ENCODE measurements around the gene PRR22.
"Not testable (repeated sequence)": the region's sequence is repeated elsewhere in the genome, so short reads cannot be mapped to it uniquely, and the experiment has no call there.

Gene PRR22

DNA sequence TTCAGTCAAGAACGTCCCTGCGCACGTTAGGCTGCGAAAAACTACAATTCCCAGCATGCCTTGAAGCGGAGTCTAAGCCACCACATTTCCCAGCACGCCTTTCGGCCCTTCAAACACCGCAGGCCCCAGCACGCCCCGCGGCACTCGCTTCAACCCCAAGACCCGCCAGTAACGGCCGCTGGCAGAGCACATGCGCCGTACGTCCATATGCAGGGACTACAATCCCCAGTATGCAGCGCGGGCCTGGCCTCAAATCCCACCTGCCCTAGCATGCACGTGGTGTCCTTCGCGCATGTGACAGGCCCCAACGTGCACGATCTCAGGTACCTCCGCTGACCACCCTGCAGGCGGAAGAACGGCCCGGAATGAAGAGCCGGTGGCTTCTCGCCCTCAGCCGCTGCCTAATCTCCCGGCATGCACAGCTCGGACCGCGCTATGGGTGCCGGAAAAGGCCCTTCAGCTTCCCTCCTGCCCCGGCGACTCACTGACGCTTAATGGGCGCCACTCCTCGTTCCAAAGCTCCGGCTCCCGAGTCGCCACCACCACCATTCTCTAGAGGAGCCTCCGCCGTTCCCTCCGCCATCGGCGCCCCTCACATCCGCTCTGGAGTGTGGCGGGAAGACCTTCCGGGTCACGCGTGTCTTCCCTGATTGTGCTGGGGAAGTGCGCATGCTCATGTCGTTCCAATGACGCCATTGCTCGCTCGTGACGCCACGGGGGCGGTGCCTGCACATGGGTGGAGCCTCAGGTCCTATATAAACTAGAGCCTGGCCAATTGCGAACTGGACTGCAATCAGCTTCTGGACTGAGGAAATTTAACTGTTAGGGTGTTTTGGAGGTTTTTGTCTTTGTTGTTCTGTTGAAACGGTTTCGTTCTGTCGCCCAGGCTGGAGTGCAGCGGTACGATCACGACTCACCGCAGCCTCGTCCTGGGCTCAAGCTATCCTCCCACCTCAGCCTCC, 6.3 kb upstream of the PRR22 start, which contains the start of gene DUS3L:
Gene DUS3L, minus strand, starts transcription at position 605 of the 962 bp plus-strand sequence. Its CDS starts 22 bp downstream, at position 583.
- DNase-seq (ENCODE audit: low read depth, low spot score), result peak; percentile 98

DNA sequence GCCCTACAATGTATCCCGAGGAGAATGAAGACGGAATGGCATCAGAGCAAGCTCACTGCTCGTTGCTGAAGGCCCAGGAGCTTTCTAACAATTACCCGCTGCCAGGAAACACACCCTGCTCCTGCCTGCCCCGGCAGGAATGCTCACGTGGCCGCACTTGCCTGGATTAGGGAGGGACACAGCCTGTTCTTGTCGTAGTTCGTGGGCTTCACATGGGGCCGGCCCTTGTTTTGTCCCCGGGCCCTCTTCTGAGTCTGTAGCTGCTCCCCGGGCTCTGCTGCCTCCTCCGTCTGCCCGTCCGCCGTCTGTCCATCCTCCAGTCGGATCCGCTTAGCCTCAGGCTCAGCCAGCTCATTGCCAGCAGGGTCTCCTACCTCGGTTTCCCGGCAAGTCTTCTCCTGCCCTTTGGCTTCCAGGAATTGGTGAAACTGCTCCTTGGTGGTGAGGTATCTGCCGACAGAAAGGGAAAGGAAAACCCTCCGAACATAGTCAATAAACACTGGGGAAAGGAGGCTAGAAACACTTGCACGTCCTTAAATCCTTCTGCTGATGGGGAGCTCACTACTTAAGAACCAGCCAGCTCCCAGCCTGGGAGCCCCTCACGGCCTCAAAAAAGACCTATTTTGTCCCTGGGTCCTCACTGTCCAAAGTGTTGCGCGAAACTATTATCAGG, 5.5 kb upstream of the PRR22 start:
- no peak for DNase-seq (ENCODE audit: low read depth, low spot score)

DNA sequence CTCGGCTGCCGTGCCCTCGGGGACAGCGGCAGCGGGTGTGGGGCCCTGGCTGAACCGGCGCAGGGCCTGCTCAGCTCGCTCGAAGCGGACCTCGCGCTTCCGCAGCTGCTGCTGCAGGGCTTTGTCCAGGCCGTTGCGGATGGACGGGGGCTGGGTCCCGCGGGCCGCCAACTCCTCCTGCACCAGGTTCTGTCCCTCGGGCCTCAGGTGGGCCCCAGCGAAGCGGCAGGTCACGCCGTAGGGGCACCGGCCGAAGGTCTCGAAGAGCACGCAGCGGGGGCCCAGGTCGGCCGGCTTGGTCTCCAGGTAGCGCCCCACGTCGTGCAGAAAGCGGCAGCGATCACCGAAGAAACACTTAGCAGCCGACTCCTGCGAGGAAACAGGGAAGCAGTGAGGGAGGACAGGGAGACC, 4.8 kb upstream of the PRR22 start:
- no peak for DNase-seq (ENCODE audit: low read depth, low spot score)

DNA sequence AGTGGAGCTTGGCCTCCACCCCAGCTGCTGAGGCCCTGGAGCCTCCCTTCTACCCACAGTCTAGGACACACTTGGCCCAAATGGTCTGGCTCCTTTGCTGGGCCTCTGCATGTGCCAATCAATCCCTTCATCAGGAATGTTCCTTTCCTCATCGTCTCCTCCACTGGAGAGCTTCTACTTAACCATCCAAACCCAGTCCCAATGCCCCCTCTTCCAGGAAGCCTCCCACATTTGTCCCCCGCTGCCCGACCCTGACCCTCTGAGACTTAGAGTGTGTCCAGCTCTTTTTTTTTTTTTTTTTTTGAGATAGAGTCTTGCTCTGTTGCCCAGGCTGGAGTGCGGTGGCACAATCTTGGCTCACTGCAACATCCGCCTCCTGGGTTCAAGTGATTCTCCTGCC, 3.9 kb upstream of the PRR22 start:
- no peak for DNase-seq (ENCODE audit: low read depth, low spot score)

DNA sequence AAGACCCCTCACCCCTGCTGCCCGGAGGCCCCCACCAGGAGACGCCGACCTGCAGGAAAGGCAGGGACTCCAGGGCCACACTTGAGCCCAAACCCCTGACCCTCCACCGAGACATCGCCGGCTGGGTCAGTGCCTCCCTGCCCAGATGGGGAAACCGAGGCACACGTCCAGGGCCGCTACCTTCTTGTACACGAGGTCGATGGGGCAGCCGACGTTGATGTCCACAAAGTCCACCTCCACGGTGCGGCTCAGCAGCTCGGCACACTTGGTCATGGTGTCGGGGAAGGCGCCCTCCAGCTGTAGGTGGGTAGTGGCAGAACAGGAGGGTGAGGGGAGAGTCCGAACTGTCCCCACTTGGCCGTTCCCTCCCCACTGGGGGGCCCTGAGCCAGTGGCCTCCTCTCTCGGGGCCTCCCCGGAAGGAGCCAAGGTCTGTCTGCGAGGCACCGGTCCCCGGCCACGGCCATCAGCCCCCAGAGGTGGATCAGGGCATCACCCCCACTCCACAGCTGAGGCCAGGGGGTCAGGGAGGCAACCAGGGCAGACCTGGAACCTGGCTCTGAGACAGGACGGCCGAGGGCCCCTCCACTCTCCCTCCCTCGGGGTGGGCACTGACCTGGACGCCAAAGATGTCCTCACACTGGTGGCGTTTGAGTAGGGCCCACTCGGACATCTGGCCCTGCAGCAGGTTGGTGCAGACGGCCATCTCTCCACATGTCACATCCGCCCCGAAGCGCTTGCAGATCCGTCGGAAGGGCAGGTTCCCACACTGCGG, 3.0 kb upstream of the PRR22 start:
- no peak for DNase-seq (ENCODE audit: low read depth, low spot score)

DNA sequence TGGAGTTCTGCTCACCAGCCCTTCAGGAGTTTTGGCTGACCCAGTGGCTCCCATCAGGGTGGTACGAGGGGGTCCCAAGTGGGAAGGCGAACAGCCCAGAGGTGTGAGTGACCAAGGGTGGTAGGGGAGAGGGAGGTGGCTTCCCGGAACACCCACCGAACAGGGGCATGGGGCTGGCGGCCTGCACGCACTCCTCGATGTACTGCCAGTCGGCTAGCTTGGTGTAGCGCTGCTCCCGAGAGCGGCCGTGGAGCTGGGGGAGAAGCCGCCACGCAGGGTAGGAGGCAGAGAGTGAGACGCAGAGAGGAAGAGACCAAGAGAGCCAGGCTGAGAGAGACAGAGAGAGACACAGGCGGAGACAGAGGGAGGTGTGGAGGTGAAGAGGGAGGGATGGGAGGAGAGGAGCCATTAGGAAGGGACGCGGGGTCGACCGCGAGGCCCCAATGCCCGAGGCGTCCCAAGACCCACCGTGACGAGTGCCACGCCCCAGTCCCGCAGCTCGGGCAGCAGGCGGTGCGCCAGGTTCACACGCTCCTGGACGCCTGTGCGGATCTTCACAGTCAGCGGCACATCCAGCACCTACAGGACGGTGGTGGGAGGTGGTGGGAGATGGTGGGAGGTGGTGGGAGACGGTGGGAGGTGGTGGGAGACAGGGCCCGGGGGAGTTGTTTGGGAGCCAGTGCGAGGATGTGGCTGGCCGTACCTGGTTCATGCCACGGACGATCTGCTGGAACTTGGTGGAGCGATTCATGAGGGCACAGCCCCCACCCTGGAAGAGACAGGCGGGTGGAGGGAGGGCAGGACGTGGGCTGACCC, 2.3 kb upstream of the PRR22 start:
- DNase-seq (ENCODE audit: low read depth, low spot score), result no peak

DNA sequence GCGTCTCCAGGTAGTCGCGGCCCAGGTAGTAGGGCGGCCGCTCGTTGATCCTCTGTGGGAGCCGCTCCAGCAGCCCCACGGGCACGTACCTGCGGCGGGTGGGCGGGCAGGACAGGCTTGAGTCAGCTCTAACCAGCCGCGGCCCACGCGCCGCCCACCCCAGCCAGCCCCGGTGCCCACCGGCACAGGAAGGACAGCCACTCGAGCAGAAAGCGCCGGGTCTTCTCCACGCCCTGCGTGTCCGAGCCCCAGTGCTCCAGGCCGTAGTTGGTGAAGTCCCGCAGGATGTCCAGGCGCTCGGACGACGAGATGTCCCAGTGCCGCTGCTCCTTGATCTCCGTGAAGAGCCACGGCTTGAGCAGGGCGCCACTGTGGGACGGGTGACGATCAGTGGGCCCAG, 877 bp upstream of the PRR22 start:
- DNase-seq (ENCODE audit: low read depth, low spot score), result no peak

DNA sequence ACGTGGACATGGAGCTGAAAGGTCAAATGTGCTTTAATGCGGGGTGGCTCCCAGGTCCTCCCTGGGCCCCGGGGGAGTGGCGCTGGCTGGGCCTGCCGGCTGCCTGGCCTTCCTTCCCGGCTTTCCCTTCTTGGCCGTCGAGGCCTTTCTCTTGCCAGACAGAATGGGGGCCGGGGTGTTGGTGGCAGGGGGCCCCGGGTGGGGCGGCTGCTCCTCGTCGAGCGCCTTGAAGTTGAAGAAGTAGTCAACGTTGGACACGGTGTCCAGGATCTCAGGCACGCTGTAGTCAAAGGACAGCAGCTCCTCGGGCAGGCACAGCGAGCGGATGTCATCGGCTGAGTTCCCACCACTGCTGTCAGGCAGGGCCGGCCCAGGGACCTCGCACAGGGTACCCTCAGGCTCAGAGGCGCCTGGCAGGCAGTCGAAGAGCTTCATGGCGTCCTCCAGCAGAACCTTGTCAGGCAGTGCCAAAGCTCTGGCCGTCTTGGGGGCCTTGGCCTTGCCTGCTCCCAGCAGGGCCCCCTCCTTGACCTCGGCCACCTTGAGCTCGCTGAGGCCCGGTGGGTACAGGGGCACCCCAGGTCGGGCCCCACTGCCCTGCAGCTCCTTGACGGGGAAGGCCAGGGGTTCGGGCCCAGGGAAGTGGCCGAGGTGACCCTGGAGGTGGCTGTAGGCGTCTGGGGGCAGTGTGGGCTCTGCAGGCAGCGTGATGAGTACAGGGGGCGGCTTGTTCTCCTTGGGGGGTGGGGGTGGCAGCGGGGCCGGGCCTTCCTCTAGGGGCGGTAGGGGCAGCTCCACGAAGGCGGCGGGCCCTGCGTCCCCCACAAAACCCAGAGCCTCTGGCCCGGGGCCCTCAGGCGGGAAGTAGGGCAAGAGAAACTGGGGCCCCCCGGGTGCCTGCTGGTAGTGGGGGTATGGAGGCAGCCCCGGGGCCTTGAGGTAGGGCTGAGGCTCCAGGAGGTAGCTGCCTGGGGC, 1.3 kb downstream of the PRR22 start:
- DNase-seq (ENCODE audit: low read depth, low spot score), result no peak

DNA sequence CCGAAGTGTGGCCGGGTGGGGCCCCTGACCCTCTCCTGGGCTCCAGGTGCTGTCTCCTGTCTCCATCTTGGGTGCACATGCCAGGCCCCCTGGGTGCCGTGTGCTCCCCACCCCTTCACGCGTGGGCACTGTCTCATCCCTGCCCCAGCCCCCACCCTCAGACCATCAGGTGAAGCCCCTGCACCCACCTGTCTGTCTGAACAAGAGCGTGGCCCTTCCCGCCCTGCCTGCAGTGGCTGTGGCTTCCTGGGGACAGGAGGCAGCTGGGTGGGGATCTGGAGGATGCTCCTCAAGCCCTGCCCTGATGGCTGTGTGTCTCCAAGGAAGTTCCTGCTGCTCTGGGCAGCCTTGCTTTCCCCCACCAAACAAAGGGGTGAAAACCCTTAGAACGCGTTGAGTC, 2.2 kb downstream of the PRR22 start:
- no peak for DNase-seq (ENCODE audit: low read depth, low spot score)

DNA sequence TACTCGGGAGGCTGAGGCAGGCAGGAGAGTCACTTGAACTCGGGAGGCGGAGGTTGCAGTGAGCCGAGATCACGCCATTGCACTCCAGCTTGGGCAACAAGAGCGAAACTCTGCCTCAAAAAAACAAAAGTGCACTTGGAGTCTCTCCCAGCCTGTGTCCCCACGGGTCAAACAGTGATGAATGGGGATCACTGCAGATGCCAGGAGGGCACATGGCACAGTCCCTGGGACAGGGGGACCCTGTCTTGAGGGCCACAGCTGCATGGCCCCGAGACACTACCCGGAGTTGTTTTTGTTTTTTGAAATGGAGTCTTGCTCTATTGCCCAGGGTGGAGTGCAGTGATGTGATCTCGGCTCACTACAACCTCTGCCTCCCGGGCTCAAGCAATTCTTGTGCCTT, 3.6 kb downstream of the PRR22 start:
- not testable (repeated sequence) for DNase-seq (ENCODE audit: low read depth, low spot score)

DNA sequence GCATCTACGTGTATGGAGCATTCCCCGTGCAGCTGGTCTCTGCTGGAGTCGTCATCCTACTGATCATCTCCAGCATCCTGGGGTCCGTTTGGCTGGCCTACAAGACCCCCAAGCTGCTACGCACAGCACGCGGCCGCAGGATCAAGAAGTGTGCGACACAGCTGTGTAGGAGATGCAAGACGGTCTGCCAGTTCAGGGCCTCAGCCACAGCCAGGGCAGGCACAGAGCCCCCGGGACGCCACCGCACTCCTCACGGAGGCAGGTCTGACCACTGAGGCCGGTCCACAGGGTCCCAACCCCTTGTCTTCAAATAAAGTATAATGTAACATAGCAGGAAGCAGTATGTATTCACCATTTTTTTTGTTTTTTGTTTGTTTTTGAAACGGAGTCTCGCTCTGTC, 6.1 kb downstream of the PRR22 start:
- no peak for DNase-seq (ENCODE audit: low read depth, low spot score)

DNA sequence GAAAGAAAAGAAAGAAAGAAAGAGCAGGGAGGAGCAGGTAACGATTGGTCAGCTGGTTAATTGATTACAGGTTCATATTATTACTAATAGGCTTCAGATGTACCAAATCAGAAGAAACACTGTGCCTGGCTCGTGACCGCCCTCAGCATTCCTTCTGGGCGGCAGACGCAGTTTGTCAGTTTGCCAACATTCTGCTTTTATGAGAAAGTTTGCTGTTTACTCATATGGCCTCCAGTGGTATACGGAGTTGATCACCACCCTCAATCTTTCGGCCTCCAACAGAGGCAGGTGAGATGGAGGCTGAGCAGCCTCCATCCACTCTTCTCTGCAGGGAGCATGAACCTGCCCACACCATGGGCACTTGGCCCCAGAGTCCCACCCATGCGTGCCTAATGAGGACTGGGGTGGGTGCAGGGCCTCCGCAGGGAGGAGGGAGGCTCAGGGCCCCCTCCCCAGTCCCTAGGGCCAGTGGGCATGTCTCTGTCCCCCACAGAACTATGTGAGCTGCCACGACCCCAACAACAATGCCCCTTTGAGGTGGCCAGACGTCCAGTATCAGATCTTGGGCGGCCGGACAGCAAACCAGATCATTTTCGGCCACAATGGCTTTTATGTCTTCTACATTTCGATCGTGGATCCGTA, 8.8 kb downstream of the PRR22 start:
- DNase-seq (ENCODE audit: low read depth, low spot score), result no peak

DNA sequence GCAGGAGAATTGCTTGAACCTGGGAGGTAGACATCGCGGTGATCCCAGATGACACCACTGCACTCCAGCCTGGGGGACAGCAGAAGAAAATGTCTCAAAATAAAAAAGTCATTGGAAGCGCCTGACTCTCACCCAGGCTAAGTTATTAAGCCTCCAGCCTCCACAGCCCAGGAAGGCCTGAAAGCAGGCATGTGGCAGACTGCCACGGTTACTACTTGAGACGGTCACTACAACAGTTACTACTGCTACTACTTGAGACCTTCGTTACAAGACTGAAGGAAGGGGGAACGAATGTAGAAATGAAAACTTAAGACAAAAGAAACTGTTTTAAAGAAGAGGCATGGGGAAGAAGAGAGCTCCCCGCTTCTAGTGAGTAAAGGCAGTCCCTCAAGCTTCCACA, 9.6 kb downstream of the PRR22 start:
- no peak for DNase-seq (ENCODE audit: low read depth, low spot score)

DNA sequence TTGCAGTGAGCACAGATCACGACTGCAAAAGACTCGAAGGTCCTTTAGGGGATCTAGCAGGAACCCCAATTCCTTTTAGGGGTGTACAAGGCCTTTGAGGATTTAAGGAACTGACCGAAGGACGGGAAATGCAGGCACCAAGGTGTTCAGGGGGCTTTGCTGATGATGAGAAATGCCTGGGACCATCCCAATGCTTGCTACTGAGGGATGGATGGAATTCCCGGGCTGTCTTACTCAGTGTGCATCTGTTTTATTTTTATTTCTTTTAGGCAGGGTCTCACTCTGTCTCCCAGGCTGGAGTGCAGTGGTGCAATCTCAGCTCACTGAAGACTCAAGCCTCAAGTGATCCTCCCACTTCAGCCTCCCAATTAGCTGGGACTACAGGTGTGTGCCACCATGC, 11.3 kb downstream of the PRR22 start:
- DNase-seq (ENCODE audit: low read depth, low spot score), result no peak

DNA sequence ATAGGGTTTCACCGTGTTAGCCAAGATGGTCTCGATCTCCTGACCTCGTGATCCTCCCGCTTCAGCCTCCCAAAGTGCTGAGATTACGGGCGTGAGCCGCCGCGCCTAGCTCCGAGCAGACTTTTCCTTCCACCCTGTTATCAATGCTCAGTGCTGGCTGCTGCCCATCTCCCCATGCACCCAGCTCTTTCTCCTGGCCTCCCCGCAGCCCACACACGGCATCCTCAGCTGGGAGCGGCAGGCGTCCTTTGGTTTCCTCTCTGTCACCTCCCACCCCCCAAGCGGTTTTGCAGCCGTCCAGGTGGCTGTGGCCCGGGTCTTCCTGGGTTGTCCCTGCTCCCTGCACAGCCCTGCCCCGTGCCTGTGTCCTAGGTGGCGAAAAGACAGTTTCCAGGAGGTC, 12.1 kb downstream of the PRR22 start:
- DNase-seq (ENCODE audit: low read depth, low spot score), result no peak

DNA sequence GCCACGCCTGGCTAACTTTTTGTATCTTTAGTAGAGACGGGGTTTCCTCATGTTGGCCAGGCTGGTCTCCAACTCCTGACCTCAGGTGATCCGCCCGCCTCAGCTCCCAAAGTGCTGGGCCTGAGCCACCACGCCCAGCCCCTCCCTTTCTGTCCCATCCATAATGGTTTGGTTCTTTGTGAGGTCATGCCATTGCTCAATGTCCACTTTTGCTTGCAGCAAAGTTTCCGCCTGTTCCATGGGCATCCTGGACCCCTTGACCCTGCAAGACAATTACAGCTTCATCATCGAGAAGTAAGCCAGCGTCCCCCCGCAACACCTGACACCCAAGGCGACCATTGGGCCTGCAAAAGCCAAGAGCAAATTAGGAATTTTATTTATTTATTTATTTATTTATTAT, 16.6 kb downstream of the PRR22 start:
- DNase-seq (ENCODE audit: low read depth, low spot score), result no peak

DNA sequence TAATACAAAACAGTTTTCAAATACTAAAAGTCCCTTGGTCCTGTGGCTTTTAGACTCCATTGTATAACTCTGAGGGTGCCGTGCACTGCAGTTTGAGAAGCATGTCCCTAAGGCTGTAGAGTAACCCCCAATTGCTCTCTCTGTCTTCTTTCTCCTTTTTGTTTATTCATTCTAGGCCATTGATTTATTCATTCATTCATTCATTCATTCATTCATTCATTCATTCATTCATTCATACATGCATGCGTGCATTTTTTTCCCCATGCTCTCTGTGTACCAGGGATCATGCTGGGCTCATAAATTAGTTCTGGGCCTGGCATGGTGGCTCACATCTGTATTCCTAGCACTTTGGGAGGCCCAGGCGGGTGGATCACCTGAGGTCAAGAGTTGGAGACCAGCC, 19.3 kb downstream of the PRR22 start:
- DNase-seq (ENCODE audit: low read depth, low spot score), result no peak

DNA sequence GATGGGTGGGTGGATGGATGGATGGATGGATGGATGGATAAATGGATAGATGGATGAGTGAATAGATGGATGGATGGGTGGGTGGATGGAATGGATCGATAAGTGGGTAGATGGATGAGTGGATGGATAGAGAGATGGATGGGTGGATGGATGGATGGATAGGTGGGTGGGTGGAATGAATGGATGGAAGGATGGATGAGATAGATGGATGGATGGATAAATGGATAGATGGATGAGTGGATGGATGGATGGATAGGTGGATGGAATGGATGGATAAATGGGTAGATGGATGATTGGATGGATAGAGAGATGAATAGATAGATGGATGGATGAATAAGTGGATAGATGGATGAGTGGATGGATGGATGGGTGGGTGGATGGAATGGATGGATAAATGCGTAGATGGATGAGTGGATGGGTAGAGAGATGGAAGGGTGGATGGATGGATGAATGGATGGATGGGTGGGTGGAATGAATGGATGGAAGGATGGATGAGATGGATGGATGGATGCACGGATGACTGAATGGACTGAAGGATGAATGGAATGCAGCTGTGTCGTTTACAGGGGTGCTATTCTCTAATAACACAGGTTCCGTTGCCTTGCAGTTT, 21.8 kb downstream of the PRR22 start:
- no peak for DNase-seq (ENCODE audit: low read depth, low spot score)

DNA sequence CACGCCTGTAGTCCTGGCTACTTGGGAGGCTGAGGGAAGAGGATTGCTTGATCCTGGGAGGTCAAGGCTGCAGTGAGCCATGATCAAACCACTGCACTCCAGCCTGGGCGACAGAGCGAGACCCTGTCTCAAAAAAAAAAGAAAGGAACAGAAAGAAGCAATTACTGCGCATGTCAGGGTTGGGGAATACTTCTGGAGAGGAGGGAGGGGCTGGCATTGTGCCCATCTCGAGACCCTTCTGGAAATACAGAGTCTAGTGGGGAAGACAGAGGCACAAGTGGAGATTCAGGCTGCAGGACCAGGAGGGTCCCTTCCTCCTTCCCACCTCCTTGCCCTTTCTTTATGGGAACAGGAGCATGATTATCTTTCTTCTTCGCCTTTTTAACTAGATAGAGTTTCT, 30.8 kb downstream of the PRR22 start:
- no peak for DNase-seq (ENCODE audit: low read depth, low spot score)

All from iPS DF 19.7 (cell line).